ENCODE results near the gene SUSD3. TPM values are rescaled to one million over a fixed set of nuclear protein-coding genes. Genes with fewer than 3 reads are reported as not detected.

The SUSD3 gene
- total RNA-seq, 1 donor from 2014 or later: not detected

- TF ChIP-seq CTCF (conservative IDR thresholded peaks at IDR 0.05): no peak
- Mint-ChIP-seq H3K9me3 (no peaks in the 10 kb centered on the region), H3K27me3 (ENCODE audit: low read depth) (no peaks in the 10 kb centered on the region), H3K36me3 (ENCODE audit: low read depth) (no peaks in the 10 kb centered on the region), H3K4me3 (no peak overlapping the region), H3K4me1 (no peaks in the 10 kb centered on the region), H3K27ac (ENCODE audit: unreplicated experiment) (no peak overlapping the region)
- no peak for DNase-seq (ENCODE audit: low read depth, low spot score)
Observed at GRCh38 chr9:93020771-93021670, 37.5 kb upstream of the SUSD3 start.

GRCh38 chr9:93022066-93022465 is 36.4 kb upstream of the SUSD3 start:
- TF ChIP-seq CTCF (conservative IDR thresholded peaks at IDR 0.05): no peak
- no peaks in the 10 kb centered on the region for H3K36me3 Mint-ChIP-seq (ENCODE audit: low read depth)
- H3K9me3 Mint-ChIP-seq: no peaks in the 10 kb centered on the region
- DNase-seq (ENCODE audit: low read depth, low spot score): no peak
- no peak overlapping the region for H3K4me3 Mint-ChIP-seq
- no peak overlapping the region for H3K27ac Mint-ChIP-seq (ENCODE audit: unreplicated experiment)
- H3K27me3 Mint-ChIP-seq (ENCODE audit: low read depth): no peaks in the 10 kb centered on the region
- H3K4me1 Mint-ChIP-seq: no peaks in the 10 kb centered on the region

- H3K36me3 Mint-ChIP-seq (ENCODE audit: low read depth): no peaks in the 10 kb centered on the region
- no peak overlapping the region for H3K27ac Mint-ChIP-seq (ENCODE audit: unreplicated experiment)
- H3K4me3 Mint-ChIP-seq: no peak overlapping the region
- no peaks in the 10 kb centered on the region for H3K4me1 Mint-ChIP-seq
- no peak for TF ChIP-seq CTCF (conservative IDR thresholded peaks at IDR 0.05)
- no peak for DNase-seq (ENCODE audit: low read depth, low spot score)
- H3K9me3 Mint-ChIP-seq: no peaks in the 10 kb centered on the region
- H3K27me3 Mint-ChIP-seq (ENCODE audit: low read depth): no peaks in the 10 kb centered on the region
Observed at GRCh38 chr9:93022721-93023520, 35.6 kb upstream of the SUSD3 start.

- DNase-seq (ENCODE audit: low read depth, low spot score): no peak
- no peak overlapping the region for H3K4me3 Mint-ChIP-seq
- no peak overlapping the region for H3K27ac Mint-ChIP-seq (ENCODE audit: unreplicated experiment)
- H3K36me3 Mint-ChIP-seq (ENCODE audit: low read depth): no peaks in the 10 kb centered on the region
- H3K27me3 Mint-ChIP-seq (ENCODE audit: low read depth): no peaks in the 10 kb centered on the region
- no peaks in the 10 kb centered on the region for H3K4me1 Mint-ChIP-seq
- H3K9me3 Mint-ChIP-seq: no peaks in the 10 kb centered on the region
- no peak for TF ChIP-seq CTCF (conservative IDR thresholded peaks at IDR 0.05)
Observed at GRCh38 chr9:93023521-93023815, 35.0 kb upstream of the SUSD3 start.

- no peak for TF ChIP-seq CTCF (conservative IDR thresholded peaks at IDR 0.05)
- Mint-ChIP-seq H3K4me3 (no peak overlapping the region), H3K27me3 (ENCODE audit: low read depth) (no peaks in the 10 kb centered on the region), H3K36me3 (ENCODE audit: low read depth) (no peaks in the 10 kb centered on the region), H3K4me1 (no peaks in the 10 kb centered on the region), H3K9me3 (no peaks in the 10 kb centered on the region), H3K27ac (ENCODE audit: unreplicated experiment) (no peak overlapping the region)
- DNase-seq (ENCODE audit: low read depth, low spot score): no peak
Observed at GRCh38 chr9:93024646-93024910, 33.9 kb upstream of the SUSD3 start.

Measured in neural crest cell (in vitro differentiated cells).